Stomach (tissue), 9 donors: ENCODE data around the gene ABCA9. TPM values are rescaled to one million over a fixed set of nuclear protein-coding genes. Genes with fewer than 3 reads are reported as not detected.
"Not testable (repeated sequence)": the region's sequence is repeated elsewhere in the genome, so short reads cannot be mapped to it uniquely, and the experiment has no call there.

Experiments used
- DNase-seq, 2 donors: peaks; one replicate each; pipeline versions ENCODE4 v3.0.0 to v3.0.0-alpha.2; 2013 to 2019
- H3K27ac ChIP-seq, 5 donors: fragments of 200-600 bp in 4 of 5; sonication (generic) in 4 of 5; one replicate each; pipeline ENCODE4 v1.5.1; 2013 to 2019; ENCODE audit warnings: mild to moderate bottlenecking in 1 of 5, moderate library complexity in 1 of 5
- H3K27me3 ChIP-seq, 3 donors: fragments of 200-600 bp; sonication (generic); one replicate each; pipeline ENCODE4 v1.5.1; 2017 to 2019; ENCODE audit warnings: mixed run types in 1 of 3
- H3K36me3 ChIP-seq, 4 donors: fragments of 200-600 bp; sonication (generic); 1 replicate in 3 of 4; 2 replicates in 1 of 4; pipeline ENCODE4 v1.5.1; 2016 to 2019
- H3K4me1 ChIP-seq, 4 donors: fragments of 200-600 bp; sonication (generic); one replicate each; pipeline ENCODE4 v1.5.1; 2016 to 2019
- H3K4me3 ChIP-seq, 4 donors: fragments of 200-600 bp; sonication (generic) in 3 of 4; one replicate each; pipeline ENCODE4 v1.5.1; 2016 to 2019; ENCODE audit warnings: mild to moderate bottlenecking in 1 of 4
- H3K9me3 ChIP-seq, 4 donors: fragments of 200-600 bp; sonication (generic); one replicate each; pipeline ENCODE4 v1.5.1; 2016 to 2019
- EP300 ChIP-seq: sonication (generic); formaldehyde crosslinking; IDR thresholded peaks from one replicate; pipeline ENCODE4 v1.6.1; 2017; ENCODE audit warnings: antibody characterized with exemption
- POLR2A ChIP-seq, 4 donors: fragments of 450-650 bp; IDR thresholded peaks; one replicate each; pipeline ENCODE4 v1.6.1; 2016; ENCODE audit warnings: antibody characterized with exemption in 4 of 4, control low read depth in 2 of 4, mild to moderate bottlenecking in 1 of 4, moderate library complexity in 1 of 4
- POLR2AphosphoS5 ChIP-seq, 3 donors: sonication (generic); formaldehyde crosslinking; IDR thresholded peaks; one replicate each; pipeline ENCODE4 v1.6.1; 2016; ENCODE audit warnings: antibody characterized with exemption in 3 of 3
- WGBS, 5 donors: extraction: QIAGEN DNeasy Blood & Tissue Kit in 3 of 5; methylation state at CpG; one replicate each; pipeline versions ENCODE4 v1.1.5 to v1.1.7; 2013 to 2018; 5-methylcytosine and 5-hydroxymethylcytosine counted together
- intact Hi-C: fragments of 100-400 bp; cut with DNase I; formaldehyde crosslinking; loops from one replicate; pipeline ENCODE4 v1.15.1; 2023; ENCODE audit warnings: low total_unique reads
- polyA plus RNA-seq, 3 donors: library from polyadenylated mRNA; stranded (reverse); fragments of 200-250 nt; gene quantifications; one replicate each; pipeline ENCODE4 v1.2.3, GENCODE V29; 2013
- total RNA-seq, 5 donors: library from RNA; depleted of rRNA; stranded (reverse); fragments of >200 nt; gene quantifications; one replicate each; pipeline versions ENCODE4 v1.1.0 to v1.2.3, GENCODE V29; 2014 to 2016
- TF ChIP-seq, protein P1 (sequence below), 7 experiments: fragments of 450-650 bp in 4 of 7; fragments of 200-600 bp in 3 of 7; sonication (generic) in 3 of 7; IDR thresholded peaks; one replicate each; pipeline ENCODE4 v1.5.1; 2016 to 2019; ENCODE audit warnings: antibody characterized with exemption in 7 of 7, control low read depth in 2 of 7, mild to moderate bottlenecking in 1 of 7
- donor health status: healthy with polysubstance abuse.
- donor health status: Bipolar disorder and iron deficiency.
- donor health status: healthy.

The ABCA9 gene
- total and polyA plus RNA-seq, 8 donors: 1.4 to 38.5 (median 5.0) TPM

DNA sequence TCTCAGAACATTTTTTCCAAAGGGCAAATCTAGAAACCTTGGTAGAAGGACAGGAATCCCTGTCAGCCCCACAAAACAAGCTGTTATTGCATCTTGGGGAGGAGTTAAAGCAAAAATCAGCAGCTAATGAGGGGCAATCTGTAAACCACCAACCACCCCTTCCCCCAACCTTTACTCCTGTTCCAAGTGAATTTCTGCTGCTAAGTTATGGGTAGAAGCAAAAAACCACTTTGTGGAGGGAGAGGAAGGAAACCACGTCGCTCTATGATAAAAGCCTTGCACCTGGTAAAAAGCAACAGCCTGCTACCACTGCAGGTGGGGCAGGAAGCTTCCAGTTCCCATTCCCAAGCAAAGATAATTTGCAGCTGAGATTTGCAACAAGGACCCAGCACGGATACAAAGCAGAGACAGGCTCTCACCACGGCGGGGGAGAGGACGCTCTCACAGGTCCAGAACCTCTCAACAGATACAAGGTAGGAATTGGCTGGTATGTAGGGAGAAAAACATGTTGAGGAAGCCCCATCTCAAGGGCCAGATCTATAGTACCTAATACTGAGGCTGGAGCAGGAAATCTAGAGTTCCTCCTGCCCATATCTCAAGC is 116.2 kb downstream of the ABCA9 start:
- H3K27ac ChIP-seq: no peak overlapping the region
- H3K36me3 ChIP-seq: no peaks in the 10 kb centered on the region
- TF ChIP-seq, protein P1, sequence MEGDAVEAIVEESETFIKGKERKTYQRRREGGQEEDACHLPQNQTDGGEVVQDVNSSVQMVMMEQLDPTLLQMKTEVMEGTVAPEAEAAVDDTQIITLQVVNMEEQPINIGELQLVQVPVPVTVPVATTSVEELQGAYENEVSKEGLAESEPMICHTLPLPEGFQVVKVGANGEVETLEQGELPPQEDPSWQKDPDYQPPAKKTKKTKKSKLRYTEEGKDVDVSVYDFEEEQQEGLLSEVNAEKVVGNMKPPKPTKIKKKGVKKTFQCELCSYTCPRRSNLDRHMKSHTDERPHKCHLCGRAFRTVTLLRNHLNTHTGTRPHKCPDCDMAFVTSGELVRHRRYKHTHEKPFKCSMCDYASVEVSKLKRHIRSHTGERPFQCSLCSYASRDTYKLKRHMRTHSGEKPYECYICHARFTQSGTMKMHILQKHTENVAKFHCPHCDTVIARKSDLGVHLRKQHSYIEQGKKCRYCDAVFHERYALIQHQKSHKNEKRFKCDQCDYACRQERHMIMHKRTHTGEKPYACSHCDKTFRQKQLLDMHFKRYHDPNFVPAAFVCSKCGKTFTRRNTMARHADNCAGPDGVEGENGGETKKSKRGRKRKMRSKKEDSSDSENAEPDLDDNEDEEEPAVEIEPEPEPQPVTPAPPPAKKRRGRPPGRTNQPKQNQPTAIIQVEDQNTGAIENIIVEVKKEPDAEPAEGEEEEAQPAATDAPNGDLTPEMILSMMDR (IDR thresholded peaks at IDR 0.05): no peak
- TF ChIP-seq EP300 (no peak), POLR2A (IDR thresholded peaks at IDR 0.05) (no peak), POLR2AphosphoS5 (IDR thresholded peaks at IDR 0.05) (no peak)
- no peak for DNase-seq
- no peaks in the 10 kb centered on the region for H3K4me1 ChIP-seq
- H3K27me3 ChIP-seq: no peaks in the 10 kb centered on the region
- intact Hi-C loops: no loop called here
- no peaks in the 10 kb centered on the region for H3K9me3 ChIP-seq
- no peak overlapping the region for H3K4me3 ChIP-seq
- 71 to 86% (median 74%) methylated on average over 6 of the region's 6 CpGs for WGBS, 5 donors

DNA sequence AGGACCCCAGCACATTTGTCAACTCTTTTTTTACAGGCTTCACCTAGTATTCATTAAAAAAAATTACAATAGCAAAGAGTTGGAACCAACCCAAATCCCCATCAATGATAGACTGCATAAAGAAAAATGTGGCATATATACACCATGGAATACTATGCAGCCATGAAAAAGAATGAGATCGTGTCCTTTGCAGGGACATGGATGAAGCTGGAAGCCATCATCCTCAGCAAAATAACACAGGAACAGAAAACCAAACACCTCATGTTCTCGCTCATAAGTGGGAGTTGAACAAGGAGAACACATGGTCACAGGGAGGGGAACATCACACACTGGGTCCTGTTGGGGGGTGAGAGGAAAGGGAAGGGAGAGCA is 116.9 kb downstream of the ABCA9 start:
- intact Hi-C loops, H3K9me3 ChIP-seq, H3K27ac ChIP-seq, H3K27me3 ChIP-seq, H3K4me3 ChIP-seq, H3K4me1 ChIP-seq, H3K36me3 ChIP-seq, DNase-seq: not testable (repeated sequence)
- WGBS, 5 donors: 93 to 98% (median 96%) methylated on average over 2 of the region's 2 CpGs

DNA sequence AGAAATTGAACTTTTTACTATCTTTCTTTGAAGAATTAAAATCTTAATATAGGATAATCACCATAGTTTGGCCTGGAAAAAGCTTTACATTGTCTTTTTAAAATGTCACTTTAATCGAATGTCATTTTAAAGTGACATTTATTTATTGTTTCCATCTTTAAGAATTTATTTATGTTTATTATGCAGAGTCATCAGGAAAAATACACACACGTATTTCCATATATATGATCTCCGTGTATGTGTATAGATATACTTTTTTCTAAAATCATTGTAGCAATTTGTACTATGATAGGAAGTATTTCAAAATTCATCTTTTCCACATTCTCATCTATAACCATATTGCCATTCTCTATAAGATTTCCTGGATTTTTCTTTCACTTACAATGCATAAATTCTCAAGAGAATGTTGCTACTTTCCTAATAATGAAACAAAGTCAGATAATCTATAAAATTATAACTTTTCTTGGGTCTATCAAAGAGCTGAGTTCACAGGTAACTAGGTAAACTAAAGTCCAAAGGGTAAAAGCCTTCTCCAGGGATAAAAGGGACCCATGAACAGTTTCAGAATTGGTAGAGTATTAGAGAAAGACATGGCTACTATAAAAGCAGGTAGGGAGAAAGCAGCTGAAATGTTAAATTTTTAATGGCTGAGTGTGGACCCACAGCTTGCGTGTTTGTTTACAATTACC is 117.5 kb downstream of the ABCA9 start:
- Histone ChIP-seq H3K9me3 (no peaks in the 10 kb centered on the region), H3K4me3 (no peak overlapping the region), H3K27ac (no peak overlapping the region), H3K36me3 (no peaks in the 10 kb centered on the region), H3K4me1 (no peaks in the 10 kb centered on the region), H3K27me3 (no peaks in the 10 kb centered on the region)
- no peak for TF ChIP-seq POLR2AphosphoS5 (IDR thresholded peaks at IDR 0.05)
- no peak for TF ChIP-seq EP300
- TF ChIP-seq, protein P1 (IDR thresholded peaks at IDR 0.05): no peak
- TF ChIP-seq POLR2A (IDR thresholded peaks at IDR 0.05): no peak
- 67 to 93% (median 81%) methylated on average over 4 of the region's 4 CpGs for WGBS, 5 donors
- intact Hi-C loops: no loop called here
- no peak for DNase-seq

DNA sequence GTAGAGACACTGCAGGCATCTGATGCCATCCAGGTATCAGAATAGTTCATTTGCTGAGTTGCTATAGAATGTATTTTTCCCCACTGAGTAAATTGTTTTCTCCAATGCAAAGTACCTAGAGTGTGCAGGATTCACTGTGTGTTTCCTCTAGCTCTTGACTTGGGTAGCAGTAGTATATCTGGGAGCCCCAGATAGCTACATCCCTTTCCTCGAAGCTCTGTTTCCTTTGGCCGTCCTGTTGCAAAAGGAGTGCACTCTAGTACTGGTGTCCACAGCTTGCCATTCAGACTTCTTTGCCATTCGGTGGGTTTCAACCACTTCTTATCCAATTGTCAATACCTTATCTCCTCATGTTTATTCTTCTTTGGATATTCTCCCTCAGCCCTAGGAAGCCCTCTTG is 118.3 kb downstream of the ABCA9 start:
- DNase-seq: no peak
- H3K9me3 ChIP-seq: no peaks in the 10 kb centered on the region
- no peak overlapping the region for H3K4me3 ChIP-seq
- H3K27me3 ChIP-seq: no peaks in the 10 kb centered on the region
- 52 to 64% (median 57%) methylated on average over 3 of the region's 3 CpGs for WGBS, 5 donors
- H3K27ac ChIP-seq: no peak overlapping the region
- TF ChIP-seq EP300 (no peak), POLR2A (IDR thresholded peaks at IDR 0.05) (no peak)
- TF ChIP-seq, protein P1 (IDR thresholded peaks at IDR 0.05): no peak
- intact Hi-C loops: no loop called here
- no peaks in the 10 kb centered on the region for H3K36me3 ChIP-seq
- H3K4me1 ChIP-seq: no peaks in the 10 kb centered on the region

DNA sequence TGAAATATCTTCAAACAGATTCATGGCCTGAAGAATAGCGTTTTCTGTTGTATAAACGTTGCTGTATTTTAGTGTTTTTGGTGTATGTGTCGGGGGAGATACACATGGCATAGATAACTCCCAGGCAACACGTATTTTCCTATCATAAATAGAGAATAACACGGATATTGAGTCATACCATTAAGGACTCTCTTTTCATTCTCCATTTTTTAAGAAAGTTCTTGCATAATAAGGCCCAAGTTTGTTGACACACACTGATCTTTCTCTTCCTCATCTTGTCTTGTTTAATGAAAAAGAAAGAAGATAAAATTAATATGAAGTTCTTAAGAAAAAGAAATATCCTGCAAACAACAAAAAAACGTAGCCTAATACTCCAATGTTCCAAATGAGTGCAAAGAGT is 119.0 kb downstream of the ABCA9 start:
- TF ChIP-seq EP300: no peak
- no peak for TF ChIP-seq POLR2A (IDR thresholded peaks at IDR 0.05)
- no peak for TF ChIP-seq POLR2AphosphoS5 (IDR thresholded peaks at IDR 0.05)
- TF ChIP-seq, protein P1 (IDR thresholded peaks at IDR 0.05): no peak
- WGBS, 5 donors: 59 to 80% (median 71%) methylated on average over 6 of the region's 6 CpGs
- intact Hi-C loops: no loop called here
- no peak for DNase-seq
- Histone ChIP-seq H3K36me3 (no peaks in the 10 kb centered on the region), H3K4me3 (no peak overlapping the region), H3K27me3 (no peaks in the 10 kb centered on the region), H3K4me1 (no peaks in the 10 kb centered on the region), H3K9me3 (no peaks in the 10 kb centered on the region), H3K27ac (no peak overlapping the region)
